NAMALWA (cell line): ENCODE measurements around the gene APOL3.
"Not testable (repeated sequence)": the region's sequence is repeated elsewhere in the genome, so short reads cannot be mapped to it uniquely, and the experiment has no call there.

ENCODE experiments used
- DNase-seq: peaks from one replicate; pipeline ENCODE4 v3.0.0-alpha.2; 2015; ENCODE audit warnings: low spot score

Gene APOL3

DNA sequence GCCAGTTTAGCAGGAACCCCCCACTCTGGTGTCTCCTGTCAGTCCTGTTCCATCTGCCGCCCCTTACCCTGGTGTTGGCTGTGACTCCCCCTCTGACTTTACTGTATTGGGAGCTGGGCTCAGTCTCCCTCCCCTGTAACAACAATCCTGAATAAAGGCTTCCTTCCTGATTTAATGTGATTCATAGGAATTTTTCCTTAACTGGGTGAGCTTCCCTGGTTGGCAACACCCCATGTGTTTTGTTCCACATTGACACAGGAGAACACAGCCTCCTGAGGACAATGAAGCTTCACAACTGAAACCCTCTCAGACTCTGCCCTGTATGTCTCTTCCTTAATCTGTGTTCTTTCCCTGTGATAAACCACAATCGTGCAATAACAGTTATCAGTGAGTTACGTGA lies 32.6 kb upstream of the APOL3 start:
- no peak for DNase-seq

DNA sequence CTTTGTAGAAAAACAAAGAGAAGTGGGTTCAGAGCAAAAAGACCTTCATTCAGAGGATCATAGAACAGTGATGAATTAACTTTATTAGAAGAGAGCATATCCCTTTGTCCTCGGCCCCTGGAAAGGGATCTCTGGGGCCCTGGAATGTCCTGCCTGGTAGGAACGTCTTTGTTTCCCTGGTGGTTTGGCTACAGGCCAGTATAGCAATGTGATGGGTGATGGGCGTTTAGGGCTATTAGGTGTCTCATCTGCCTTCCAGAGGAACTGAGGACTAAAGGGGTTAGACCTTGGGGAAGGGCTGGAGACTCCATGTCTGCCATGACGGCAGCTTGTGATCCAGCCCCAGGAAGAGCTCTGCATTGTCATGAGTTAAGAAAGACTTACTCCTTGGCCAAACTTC lies 32.0 kb upstream of the APOL3 start:
- no peak for DNase-seq

DNA sequence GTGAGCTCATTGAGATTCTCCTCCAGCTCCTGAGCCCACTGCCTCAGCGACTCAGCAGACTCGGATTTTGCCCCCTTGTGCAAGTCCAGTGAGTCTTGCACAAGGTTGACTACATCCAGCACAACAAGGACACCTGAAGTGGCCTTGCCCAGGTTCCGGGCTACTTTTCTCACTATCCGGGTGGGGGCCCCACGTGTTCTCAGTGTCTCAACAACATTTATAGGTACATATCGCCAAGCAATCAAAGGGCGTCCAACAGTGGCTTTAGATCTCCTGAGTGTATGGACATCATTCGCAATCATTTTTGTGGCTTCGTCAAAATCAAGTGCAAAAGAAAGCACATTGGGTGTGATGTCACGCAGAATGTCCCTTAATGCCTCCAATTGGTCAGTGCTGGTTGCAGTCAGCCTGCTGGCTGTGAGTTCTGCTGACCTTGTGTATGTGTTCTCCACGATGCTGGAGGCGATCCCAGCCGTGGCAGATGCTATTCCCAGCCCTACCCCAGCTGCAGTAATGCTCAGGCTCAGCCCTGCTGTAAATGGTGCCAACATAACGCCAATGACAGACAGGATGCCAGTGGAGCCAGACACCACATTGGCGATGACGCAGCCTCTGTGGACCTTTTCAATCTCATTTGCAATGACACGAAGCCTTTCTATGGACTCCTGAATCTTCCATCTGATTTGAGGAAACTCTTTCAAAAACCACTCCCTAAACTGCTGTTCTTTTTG lies 30.7 kb upstream of the APOL3 start:
- no peak for DNase-seq

DNA sequence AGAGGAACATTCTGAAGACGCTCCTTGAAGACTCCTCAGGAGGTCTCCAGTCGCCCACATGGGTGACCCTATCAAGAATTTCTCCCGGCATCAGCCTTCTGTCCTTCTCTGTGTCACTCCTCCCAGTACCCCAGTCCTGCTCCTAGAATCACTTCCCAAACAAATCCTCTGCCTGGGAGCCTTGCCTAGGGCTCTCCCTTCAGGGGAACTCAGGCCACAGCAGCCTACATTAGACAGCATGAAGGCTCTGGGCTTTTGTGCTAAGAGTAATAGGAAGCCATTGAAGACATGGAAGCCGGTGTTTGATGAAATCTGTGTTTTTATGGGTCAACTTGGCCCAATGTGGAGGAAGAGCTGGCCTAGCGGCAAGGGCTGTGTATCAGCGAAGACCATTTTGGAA lies 27.3 kb upstream of the APOL3 start:
- DNase-seq: not testable (repeated sequence)

DNA sequence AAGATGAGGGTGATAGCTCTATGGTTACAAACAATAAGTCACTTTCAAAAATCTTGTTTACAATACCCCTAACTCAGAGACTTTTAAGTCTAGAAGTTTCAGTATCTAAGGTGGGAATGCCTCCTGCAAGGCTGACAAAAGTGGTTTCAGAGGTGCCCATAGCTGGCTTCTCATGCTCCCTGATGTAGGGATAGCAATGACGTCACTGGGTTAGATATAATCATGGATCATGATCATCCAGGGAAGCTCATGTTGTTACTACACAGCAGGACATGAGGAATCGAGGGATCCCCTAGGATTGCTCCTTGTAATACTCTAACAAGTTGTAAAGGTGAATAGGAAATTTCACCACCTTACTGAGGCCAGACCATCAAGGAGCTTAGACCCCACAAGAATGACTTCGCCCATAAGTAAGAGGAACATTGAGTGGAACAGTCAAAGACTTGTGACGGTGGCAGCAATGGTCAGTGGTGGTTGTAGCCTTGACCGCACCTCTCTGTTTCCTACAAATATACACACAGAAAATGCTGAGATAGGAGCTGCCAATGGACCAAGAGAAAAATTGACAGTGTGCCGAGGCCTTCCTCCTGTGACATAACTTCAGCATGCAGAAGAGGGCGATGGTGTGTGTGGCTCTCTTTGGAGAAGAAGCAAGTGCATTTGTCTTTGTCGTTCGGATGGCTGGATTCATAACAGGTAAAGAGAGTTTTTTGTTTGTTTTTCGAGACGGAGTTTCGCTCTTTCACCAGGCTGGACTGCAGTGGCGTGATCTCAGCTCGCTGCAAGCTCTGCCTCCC lies 25.5 kb upstream of the APOL3 start:
- DNase-seq: no peak

DNA sequence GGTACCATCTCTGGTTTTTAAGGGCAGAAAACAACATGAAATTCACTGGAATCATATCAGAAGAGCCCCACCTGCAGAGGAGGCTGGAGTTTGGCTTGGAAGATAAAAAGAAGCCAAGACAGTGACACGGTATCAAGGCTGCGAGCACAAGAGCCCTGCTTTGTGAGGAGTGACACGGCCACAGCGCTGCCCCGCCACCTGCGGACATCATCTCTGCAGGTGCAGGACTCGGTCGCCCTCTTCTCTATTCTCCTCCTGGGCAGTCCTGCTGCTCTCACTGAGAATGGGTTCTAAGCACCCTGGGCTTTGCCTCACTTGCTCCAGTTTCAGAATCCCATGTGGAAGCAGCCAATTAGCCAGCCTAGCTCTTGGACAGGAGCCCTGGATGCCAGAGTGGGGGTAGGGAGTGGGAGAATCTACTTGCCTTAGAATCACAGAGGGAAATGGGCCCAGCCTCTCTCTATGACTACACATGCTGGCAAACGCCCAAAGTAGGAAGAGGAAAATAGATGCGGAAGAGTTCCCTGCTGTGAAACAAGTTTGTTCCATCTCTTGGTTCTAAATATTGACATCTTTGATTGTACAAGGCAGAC lies 24.0 kb upstream of the APOL3 start:
- DNase-seq: no peak

- DNase-seq: no peak
Measured at GRCh38 chr22:36183446-36183845, 22.9 kb upstream of the APOL3 start.

DNA sequence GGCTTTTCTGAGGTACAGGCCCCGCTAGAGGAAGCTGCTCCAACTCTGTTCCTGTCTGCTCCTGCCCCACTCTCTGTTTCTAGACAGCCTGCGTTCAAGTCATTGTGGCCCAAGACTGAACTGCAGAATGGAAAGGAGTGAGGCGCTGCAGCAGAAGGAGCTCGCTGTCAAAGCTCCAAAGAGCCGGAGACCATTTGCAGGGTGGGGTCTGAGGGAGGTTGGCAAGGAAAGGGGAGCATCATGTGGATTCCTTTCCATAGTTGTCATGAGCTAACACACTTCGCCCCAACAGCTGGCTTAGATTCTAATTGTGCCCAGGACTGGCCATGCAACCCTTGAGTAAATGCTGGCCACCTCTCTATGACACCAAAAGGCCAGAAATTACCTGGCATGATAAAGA lies 22.3 kb upstream of the APOL3 start:
- no peak for DNase-seq

DNA sequence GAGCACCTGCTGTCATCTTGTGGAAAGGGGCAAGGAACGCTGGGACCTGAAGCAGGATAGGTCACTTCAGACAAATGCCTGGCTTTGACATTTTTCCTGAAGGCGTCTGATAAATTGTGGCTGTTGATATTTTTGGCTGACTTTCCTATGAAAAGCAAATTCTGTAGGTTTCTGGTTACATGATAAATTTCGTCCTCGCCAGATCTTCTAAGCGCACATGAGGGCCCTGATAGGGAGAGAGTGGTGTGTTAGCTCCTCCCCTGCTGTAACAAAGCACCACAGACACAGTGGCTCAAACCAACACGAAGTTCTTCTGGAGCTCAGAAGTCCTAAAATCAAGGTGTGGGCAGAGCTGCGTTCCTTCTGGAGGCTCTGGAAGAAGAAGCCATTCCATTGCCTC lies 21.5 kb upstream of the APOL3 start:
- no peak for DNase-seq

- no peak for DNase-seq
Measured at GRCh38 chr22:36180928-36181327, 20.4 kb upstream of the APOL3 start.

- peak; percentile 75 for DNase-seq
Measured at GRCh38 chr22:36180038-36180880, 19.7 kb upstream of the APOL3 start.

- no peak for DNase-seq
Measured at GRCh38 chr22:36177160-36177559, 16.6 kb upstream of the APOL3 start.

DNA sequence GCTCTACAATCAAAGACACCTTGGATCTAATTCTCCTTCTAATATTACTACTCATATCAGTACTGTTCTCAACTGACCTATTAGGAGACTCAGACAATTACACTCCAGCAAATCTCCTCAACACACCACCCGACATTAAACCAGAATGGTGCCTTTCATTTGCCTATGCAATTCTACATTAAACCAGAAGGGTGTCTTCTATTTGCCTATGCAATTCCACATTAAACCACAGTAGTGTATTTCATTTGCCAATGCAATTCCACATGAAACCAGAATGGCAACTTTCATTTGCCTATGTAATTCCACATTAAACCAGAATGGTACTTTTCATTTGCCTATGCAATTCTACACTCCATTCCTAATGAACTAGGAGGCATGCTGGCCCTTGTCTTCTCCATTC lies 15.3 kb upstream of the APOL3 start:
- DNase-seq: peak; percentile 21

DNA sequence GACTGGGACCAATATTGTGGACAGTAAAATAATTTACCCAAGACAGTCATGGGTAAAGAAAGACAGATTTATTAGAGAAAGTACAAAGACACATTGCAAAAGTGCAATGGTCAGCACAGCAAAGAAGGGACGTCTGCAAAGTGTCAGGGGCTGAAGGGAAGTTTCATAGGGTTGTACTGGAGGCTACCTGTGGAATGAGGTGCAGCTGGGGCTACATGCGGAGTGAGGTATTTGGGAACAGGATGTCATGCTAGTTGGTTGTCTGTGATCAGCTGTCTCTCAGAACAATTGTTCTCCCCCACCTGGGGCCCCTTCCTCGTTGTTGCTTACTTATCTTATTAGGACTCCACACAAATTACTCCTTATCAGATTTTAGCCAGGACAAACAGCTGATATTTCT lies 11.4 kb upstream of the APOL3 start:
- DNase-seq: no peak

GRCh38 chr22:36166518-36167220 lies 6.1 kb upstream of the APOL3 start:
- no peak for DNase-seq

DNA sequence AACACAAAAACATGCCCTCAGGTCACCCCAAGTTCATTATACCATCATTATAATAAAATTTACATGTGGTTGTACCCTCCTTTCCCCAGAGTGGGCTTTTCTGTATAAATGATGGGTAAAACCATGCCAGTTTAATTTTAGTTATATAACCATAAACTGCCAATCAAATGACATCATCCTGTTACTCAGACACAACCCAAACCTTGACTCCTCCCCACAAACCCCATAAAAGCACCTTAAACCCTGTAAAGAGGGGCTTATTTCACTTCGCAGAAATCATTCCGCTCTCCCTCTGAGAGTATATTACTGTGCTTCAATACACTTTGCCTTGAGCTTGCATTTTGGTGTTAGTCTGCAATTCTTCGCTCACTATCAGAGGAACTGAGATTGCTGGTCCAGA lies 5.5 kb upstream of the APOL3 start:
- DNase-seq: no peak

- DNase-seq: no peak
Measured at GRCh38 chr22:36165141-36165540, 4.6 kb upstream of the APOL3 start.

- no peak for DNase-seq
Measured at GRCh38 chr22:36164621-36165020, 4.1 kb upstream of the APOL3 start.

- no peak for DNase-seq
Measured at GRCh38 chr22:36163497-36163896, 2.9 kb upstream of the APOL3 start.

- peak; percentile 18 for DNase-seq
Measured at GRCh38 chr22:36162127-36163034, 1.8 kb upstream of the APOL3 start.

GRCh38 chr22:36161793-36162126 lies 1.2 kb upstream of the APOL3 start:
- not testable (repeated sequence) for DNase-seq
